NOMO-1 treated with dmso at 0.1 percent for 144 hours (cell line): Measurements from ENCODE around the gene NEDD1.

Experiments
- DNase-seq: peaks from one replicate; lab custom pipeline; 2025; ENCODE audit not compliant: unreplicated experiment; lab: John Stamatoyannopoulos, UW

Gene NEDD1

GRCh38 chr12:96906849-96907670 is at the start of gene NEDD1:
Gene NEDD1, plus strand, starts transcription at chr12:96907257. Its CDS starts 2,503 bp downstream, at chr12:96909760.
- peak; percentile 66 for DNase-seq

- no peak for DNase-seq
These were observed 48.9 kb upstream of the NEDD1 start for GRCh38 chr12:96858162-96858561.

- no peak for DNase-seq
These were observed 45.4 kb upstream of the NEDD1 start for GRCh38 chr12:96861656-96862055.

GRCh38 chr12:96862326-96862725 is 44.7 kb upstream of the NEDD1 start:
- no peak for DNase-seq

- DNase-seq: no peak
These were observed 42.7 kb upstream of the NEDD1 start for GRCh38 chr12:96864335-96864734.

- no peak for DNase-seq
These were observed 40.1 kb upstream of the NEDD1 start for GRCh38 chr12:96866801-96867590.

DNA sequence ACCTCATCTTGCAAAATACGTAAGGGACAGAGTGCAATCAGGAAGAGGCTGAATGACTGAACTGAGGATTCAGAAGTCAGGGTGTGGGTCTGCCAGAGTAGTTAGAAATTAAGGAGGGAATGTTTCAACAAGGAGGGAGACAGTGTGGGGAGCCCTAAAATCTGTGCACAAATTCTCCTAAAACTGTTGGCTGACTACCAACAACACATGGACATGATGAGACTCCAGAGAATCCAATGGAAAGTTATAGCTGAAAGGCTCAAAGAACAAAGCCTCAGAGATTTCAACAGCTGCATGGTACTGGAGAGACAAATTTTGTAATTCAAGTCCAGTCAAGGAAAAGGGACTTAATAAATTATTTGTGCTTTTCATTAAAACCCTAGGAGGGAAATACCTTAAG is 36.1 kb upstream of the NEDD1 start:
- no peak for DNase-seq

DNA sequence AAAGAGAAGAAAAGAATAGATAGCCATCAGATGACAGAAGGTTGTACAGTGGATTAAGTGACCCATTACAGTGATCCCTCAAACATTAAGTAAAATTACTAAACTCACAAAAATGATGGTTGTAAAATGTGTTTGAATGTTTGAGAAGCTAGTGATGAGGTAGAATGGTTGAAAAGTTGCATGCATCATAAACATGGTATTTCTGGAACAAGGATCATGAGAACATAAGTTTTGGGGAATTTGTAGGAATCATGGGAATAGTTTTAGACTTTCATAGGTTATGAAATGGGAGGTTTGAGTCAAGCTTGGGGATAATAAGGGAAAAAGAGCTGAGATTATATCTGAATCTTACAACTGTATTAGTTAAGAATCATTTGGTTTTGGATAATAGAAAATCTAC is 34.1 kb upstream of the NEDD1 start:
- no peak for DNase-seq

GRCh38 chr12:96874211-96874610 is 32.8 kb upstream of the NEDD1 start:
- DNase-seq: no peak

DNA sequence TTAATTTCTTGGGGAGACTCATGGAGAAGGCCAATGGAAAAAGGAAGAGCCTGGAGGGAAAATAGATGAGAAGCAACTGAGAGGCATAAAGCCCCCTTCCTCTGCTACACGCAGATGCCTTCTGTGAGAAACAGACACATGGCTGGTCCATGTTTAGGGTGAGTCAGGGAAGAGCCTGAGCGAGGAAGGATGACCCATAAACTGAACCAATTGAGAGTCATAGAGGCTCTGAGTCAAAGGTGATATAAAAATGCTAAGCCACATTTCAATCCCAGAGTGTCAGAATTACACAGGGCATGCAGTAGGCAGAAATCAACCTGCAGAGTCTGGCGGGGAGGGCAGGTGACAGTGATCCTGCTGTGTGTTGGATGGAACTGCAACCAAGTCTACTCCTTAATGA is 30.1 kb upstream of the NEDD1 start:
- no peak for DNase-seq

GRCh38 chr12:96878704-96879103 is 28.4 kb upstream of the NEDD1 start:
- DNase-seq: no peak

GRCh38 chr12:96879301-96879700 is 27.8 kb upstream of the NEDD1 start:
- no peak for DNase-seq

GRCh38 chr12:96880220-96880619 is 26.8 kb upstream of the NEDD1 start:
- DNase-seq: no peak

- DNase-seq: no peak
These were observed 25.4 kb upstream of the NEDD1 start for GRCh38 chr12:96881608-96882007.

DNA sequence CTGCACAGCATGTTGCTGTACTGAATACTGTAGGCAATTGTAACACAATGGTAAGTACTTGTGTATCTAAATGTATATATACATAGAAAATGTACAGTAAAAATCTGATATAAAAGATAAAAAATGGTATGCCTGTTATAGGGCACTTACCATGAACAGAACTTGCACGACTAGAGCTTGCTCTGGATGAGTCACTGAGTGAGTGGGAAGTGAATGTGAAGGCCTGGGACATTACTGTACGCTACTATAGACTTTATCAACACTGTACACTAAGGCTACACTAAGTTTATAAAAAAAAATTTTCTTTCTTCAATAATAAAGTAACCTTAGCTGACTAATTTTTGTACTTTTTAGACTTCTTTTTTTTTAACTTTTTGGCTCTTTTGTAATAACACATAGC is 24.2 kb upstream of the NEDD1 start:
- no peak for DNase-seq

GRCh38 chr12:96883571-96883970 is 23.5 kb upstream of the NEDD1 start:
- no peak for DNase-seq

- DNase-seq: no peak
These were observed 19.9 kb upstream of the NEDD1 start for GRCh38 chr12:96886998-96887677.

DNA sequence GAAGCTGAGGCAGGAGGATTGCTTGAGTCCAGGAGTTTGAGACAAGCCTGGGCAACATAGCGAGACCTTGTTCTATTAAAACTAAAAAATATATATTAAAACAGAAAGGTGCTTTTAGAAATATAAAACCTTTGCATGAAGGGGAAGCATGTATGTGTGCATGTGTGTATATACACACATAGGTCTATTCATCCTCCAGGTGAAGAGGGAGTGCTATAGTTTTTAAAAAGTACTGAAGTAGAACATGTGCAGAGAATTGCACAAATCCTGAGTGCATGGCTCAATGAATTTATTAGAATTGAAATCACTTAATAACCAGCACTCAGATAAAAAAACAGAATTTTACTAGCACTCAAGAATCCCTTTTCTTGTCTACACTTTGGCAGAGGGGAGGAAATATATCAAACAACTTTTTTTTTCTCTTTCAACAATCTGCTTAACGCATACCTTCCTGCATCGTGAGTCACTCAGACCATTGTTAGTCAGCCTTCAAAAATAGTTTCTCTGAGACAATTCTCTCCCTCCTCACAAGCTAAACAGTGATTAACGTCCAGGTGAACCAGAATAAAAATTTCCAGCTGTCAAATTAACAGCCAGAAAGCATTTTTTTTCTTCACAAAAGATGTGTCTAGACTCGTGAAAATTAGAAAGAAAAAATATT is 17.7 kb upstream of the NEDD1 start:
- DNase-seq: no peak

DNA sequence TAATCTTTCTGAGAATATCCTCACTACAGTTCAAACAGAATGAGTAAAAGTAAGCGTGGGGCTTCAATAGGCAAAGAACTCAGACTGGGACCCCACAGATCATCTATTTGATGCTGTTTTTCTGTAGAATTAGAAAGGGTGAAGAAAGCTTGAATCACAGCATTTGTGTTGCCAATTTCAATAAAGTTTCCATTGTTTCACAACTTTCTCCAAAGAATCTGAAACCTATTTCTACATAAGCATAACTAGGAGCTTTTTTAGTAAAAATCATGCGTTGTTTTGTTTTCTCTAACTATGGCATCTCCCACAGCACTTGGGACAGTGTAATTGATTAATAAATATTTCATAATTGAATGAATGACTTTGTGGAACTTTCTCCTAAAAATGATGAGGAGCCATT is 16.7 kb upstream of the NEDD1 start:
- no peak for DNase-seq

GRCh38 chr12:96892104-96892503 is 15.0 kb upstream of the NEDD1 start:
- DNase-seq: no peak

DNA sequence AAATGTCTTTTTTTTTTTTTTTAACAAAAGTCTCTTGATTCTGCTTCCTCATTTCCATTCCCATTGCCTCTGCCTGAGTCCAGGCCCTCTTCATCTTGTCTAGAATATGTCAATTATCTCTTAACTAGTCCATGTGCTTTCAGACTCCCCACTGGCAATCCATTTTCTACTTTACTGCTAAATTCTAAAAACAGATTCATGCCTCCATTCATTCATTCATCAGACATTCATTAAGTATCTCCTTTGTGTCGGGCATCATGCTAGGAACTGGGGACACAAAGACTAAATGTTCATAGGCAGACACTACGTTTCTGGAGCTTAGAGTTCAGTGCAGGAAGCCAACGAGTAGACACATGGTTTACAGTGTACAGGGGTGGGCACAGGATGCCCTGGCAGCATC is 9.6 kb upstream of the NEDD1 start:
- DNase-seq: no peak
